Stomach (tissue), 4 donors: Measurements from ENCODE around the gene USP43.

Source experiments
- CTCF ChIP-seq, 7 experiments: fragments of 450-650 bp in 4 of 7; fragments of 200-600 bp in 3 of 7; sonication (generic) in 3 of 7; IDR thresholded peaks; one replicate each; pipeline ENCODE4 v1.5.1; 2016 to 2019; ENCODE audit warnings: antibody characterized with exemption in 7 of 7, control low read depth in 2 of 7, mild to moderate bottlenecking in 1 of 7
- POLR2A ChIP-seq, 4 donors: fragments of 450-650 bp; IDR thresholded peaks; one replicate each; pipeline ENCODE4 v1.6.1; 2016; ENCODE audit warnings: antibody characterized with exemption in 4 of 4, control low read depth in 2 of 4, mild to moderate bottlenecking in 1 of 4, moderate library complexity in 1 of 4
- POLR2AphosphoS5 ChIP-seq, 3 donors: sonication (generic); formaldehyde crosslinking; IDR thresholded peaks; one replicate each; pipeline ENCODE4 v1.6.1; 2016; ENCODE audit warnings: antibody characterized with exemption in 3 of 3

- TF ChIP-seq POLR2AphosphoS5 (IDR thresholded peaks at IDR 0.05) (no peak), POLR2A (IDR thresholded peaks at IDR 0.05) (no peak), CTCF (IDR thresholded peaks at IDR 0.05) (no peak)
These were observed 33.3 kb upstream of the USP43 start for GRCh38 chr17:9612006-9612405.
